ENCODE data around the gene USP6NL. TPM values are rescaled to one million over a fixed set of nuclear protein-coding genes. Genes with fewer than 3 reads are reported as not detected.

The USP6NL gene
- total and polyA plus RNA-seq, 3 experiments from 2014 or later = 1.3 to 3.2 (median 1.9) TPM

GRCh38 chr10:11430421-11431215 is 180.8 kb downstream of the USP6NL start:
- Mint-ChIP-seq H3K27ac (no peak overlapping the region), H3K4me3 (no peak overlapping the region), H3K4me1 (peaks cover 8 to 9% (median 8%) of the 10 kb centered on the region in 3 donors), H3K9me3 (peaks cover 0 to 9% (median 6%) of the 10 kb centered on the region in 5 donors), H3K36me3 (peaks cover 0 to 29% (median 3%) of the 10 kb centered on the region in 3 donors), H3K27me3 (peaks cover 0 to 3% of the 10 kb centered on the region in 2 donors)
- H3K4me1 ChIP-seq (ENCODE audit: insufficient read depth, low read length) = peaks cover 4% of the 10 kb centered on the region
- H3K9me3 ChIP-seq (ENCODE audit: low read length) = peaks cover 7% of the 10 kb centered on the region
- no peaks in the 10 kb centered on the region for H3K36me3 ChIP-seq (ENCODE audit: insufficient read depth, low read length)
- no peak overlapping the region for H3K4me3 ChIP-seq (ENCODE audit: low read length)
- CTCF ChIA-PET = no interaction called here
- no peak for DNase-seq
- POLR2A ChIA-PET = no interaction called here
- H3K27me3 ChIP-seq (ENCODE audit: insufficient read depth, low read length, poor library complexity, severe bottlenecking) = no peaks in the 10 kb centered on the region
- H3K27ac ChIP-seq (ENCODE audit: low read depth, low read length) = no peak overlapping the region

GRCh38 chr10:11429439-11430052 is 181.9 kb downstream of the USP6NL start:
- Mint-ChIP-seq H3K9me3 (peaks cover 0 to 9% (median 6%) of the 10 kb centered on the region in 5 donors), H3K36me3 (peaks cover 0 to 30% (median 3%) of the 10 kb centered on the region in 3 donors), H3K4me3 (no peak overlapping the region), H3K4me1 (peaks cover 15 to 19% (median 18%) of the 10 kb centered on the region in 3 donors), H3K27me3 (peaks cover 0 to 3% of the 10 kb centered on the region in 2 donors), H3K27ac (no peak overlapping the region)
- CTCF ChIA-PET = no interaction called here
- H3K9me3 ChIP-seq (ENCODE audit: low read length) = peaks cover 7% of the 10 kb centered on the region
- H3K36me3 ChIP-seq (ENCODE audit: insufficient read depth, low read length) = no peaks in the 10 kb centered on the region
- DNase-seq = no peak
- POLR2A ChIA-PET = no interaction called here
- H3K4me1 ChIP-seq (ENCODE audit: insufficient read depth, low read length) = peaks cover 9% of the 10 kb centered on the region
- H3K27ac ChIP-seq (ENCODE audit: low read depth, low read length) = no peak overlapping the region
- H3K4me3 ChIP-seq (ENCODE audit: low read length) = no peak overlapping the region
- no peaks in the 10 kb centered on the region for H3K27me3 ChIP-seq (ENCODE audit: insufficient read depth, low read length, poor library complexity, severe bottlenecking)

GRCh38 chr10:11425676-11426075 is 185.8 kb downstream of the USP6NL start:
- H3K4me3 Mint-ChIP-seq = peak overlapping the region in 2 of 7 donors; percentile 6 to 42
- H3K27ac Mint-ChIP-seq = peak overlapping the region; percentile 4 to 64 (median 38)
- CTCF ChIA-PET = interaction anchor here (1.3 kb wide), 1 partner anchor 332 kb away, joined by 3 read pairs; no protein-coding TSS in a partner anchor
- peaks cover 5 to 24% (median 21%) of the 10 kb centered on the region in 5 donors for H3K9me3 Mint-ChIP-seq
- peaks cover 7% of the 10 kb centered on the region for H3K9me3 ChIP-seq (ENCODE audit: low read length)
- H3K27me3 ChIP-seq (ENCODE audit: insufficient read depth, low read length, poor library complexity, severe bottlenecking) = no peaks in the 10 kb centered on the region
- no peaks in the 10 kb centered on the region for H3K36me3 ChIP-seq (ENCODE audit: insufficient read depth, low read length)
- peaks cover 9% of the 10 kb centered on the region for H3K4me1 ChIP-seq (ENCODE audit: insufficient read depth, low read length)
- H3K4me3 ChIP-seq (ENCODE audit: low read length) = no peak overlapping the region
- POLR2A ChIA-PET = no interaction called here
- H3K27me3 Mint-ChIP-seq = peaks cover 0 to 3% of the 10 kb centered on the region in 2 donors
- H3K4me1 Mint-ChIP-seq = peaks cover 18 to 23% (median 22%) of the 10 kb centered on the region in 3 donors
- H3K36me3 Mint-ChIP-seq = peaks cover 0 to 51% (median 3%) of the 10 kb centered on the region in 3 donors
- peak in 1 of 5 donors; percentile 6 for DNase-seq
- no peak overlapping the region for H3K27ac ChIP-seq (ENCODE audit: low read depth, low read length)

- Histone ChIP-seq H3K4me3 (ENCODE audit: low read length) (no peak overlapping the region), H3K27me3 (ENCODE audit: insufficient read depth, low read length, poor library complexity, severe bottlenecking) (no peaks in the 10 kb centered on the region), H3K9me3 (ENCODE audit: low read length) (peaks cover 7% of the 10 kb centered on the region), H3K36me3 (ENCODE audit: insufficient read depth, low read length) (no peaks in the 10 kb centered on the region), H3K27ac (ENCODE audit: low read depth, low read length) (no peak overlapping the region), H3K4me1 (ENCODE audit: insufficient read depth, low read length) (peaks cover 9% of the 10 kb centered on the region)
- H3K27me3 Mint-ChIP-seq = peaks cover 0 to 3% of the 10 kb centered on the region in 2 donors
- ChIA-PET CTCF (no interaction called here), POLR2A (no interaction called here)
- peak overlapping the region in 4 of 8 donors; percentile 12 to 42 (median 28) for H3K27ac Mint-ChIP-seq
- peaks cover 6 to 27% (median 22%) of the 10 kb centered on the region in 5 donors for H3K9me3 Mint-ChIP-seq
- peaks cover 0 to 54% (median 3%) of the 10 kb centered on the region in 3 donors for H3K36me3 Mint-ChIP-seq
- peaks cover 18 to 23% (median 22%) of the 10 kb centered on the region in 3 donors for H3K4me1 Mint-ChIP-seq
- no peak for DNase-seq
- no peak overlapping the region for H3K4me3 Mint-ChIP-seq
These were observed 186.2 kb downstream of the USP6NL start for GRCh38 chr10:11425296-11425610.

GRCh38 chr10:11424456-11425295 is 186.8 kb downstream of the USP6NL start:
- Mint-ChIP-seq H3K27ac (peak overlapping the region in 6 of 8 donors; percentile 23 to 87 (median 32)), H3K4me1 (peaks cover 18 to 23% (median 22%) of the 10 kb centered on the region in 3 donors), H3K27me3 (peaks cover 0 to 3% of the 10 kb centered on the region in 2 donors), H3K4me3 (no peak overlapping the region), H3K9me3 (peaks cover 11 to 33% (median 24%) of the 10 kb centered on the region in 5 donors), H3K36me3 (peaks cover 0 to 58% (median 3%) of the 10 kb centered on the region in 3 donors)
- Histone ChIP-seq H3K27me3 (ENCODE audit: insufficient read depth, low read length, poor library complexity, severe bottlenecking) (no peaks in the 10 kb centered on the region), H3K4me3 (ENCODE audit: low read length) (no peak overlapping the region), H3K36me3 (ENCODE audit: insufficient read depth, low read length) (no peaks in the 10 kb centered on the region), H3K9me3 (ENCODE audit: low read length) (peaks cover 7% of the 10 kb centered on the region), H3K4me1 (ENCODE audit: insufficient read depth, low read length) (peaks cover 9% of the 10 kb centered on the region), H3K27ac (ENCODE audit: low read depth, low read length) (no peak overlapping the region)
- POLR2A ChIA-PET = no interaction called here
- DNase-seq = no peak
- CTCF ChIA-PET = no interaction called here

- peaks cover 3 to 6% of the 10 kb centered on the region in 2 donors for H3K27me3 Mint-ChIP-seq
- H3K4me3 ChIP-seq (ENCODE audit: low read length) = no peak overlapping the region
- CTCF ChIA-PET = no interaction called here
- peaks cover 2 to 36% (median 4%) of the 10 kb centered on the region in 3 donors for H3K36me3 Mint-ChIP-seq
- no peaks in the 10 kb centered on the region for H3K4me1 ChIP-seq (ENCODE audit: insufficient read depth, low read length)
- H3K9me3 ChIP-seq (ENCODE audit: low read length) = no peaks in the 10 kb centered on the region
- no peak overlapping the region for H3K27ac Mint-ChIP-seq
- POLR2A ChIA-PET = no interaction called here
- H3K36me3 ChIP-seq (ENCODE audit: insufficient read depth, low read length) = no peaks in the 10 kb centered on the region
- H3K9me3 Mint-ChIP-seq = peaks cover 20 to 35% (median 25%) of the 10 kb centered on the region in 5 donors
- no peak for DNase-seq
- peaks cover 0 to 3% (median 2%) of the 10 kb centered on the region in 3 donors for H3K4me1 Mint-ChIP-seq
- H3K27ac ChIP-seq (ENCODE audit: low read depth, low read length) = no peak overlapping the region
- H3K27me3 ChIP-seq (ENCODE audit: insufficient read depth, low read length, poor library complexity, severe bottlenecking) = no peaks in the 10 kb centered on the region
- H3K4me3 Mint-ChIP-seq = no peak overlapping the region
These were observed 194.5 kb downstream of the USP6NL start for GRCh38 chr10:11416974-11417373.

- CTCF ChIA-PET = no interaction called here
- peaks cover 2 to 21% (median 4%) of the 10 kb centered on the region in 3 donors for H3K36me3 Mint-ChIP-seq
- no peak overlapping the region for H3K4me3 ChIP-seq (ENCODE audit: low read length)
These were observed 196.4 kb downstream of the USP6NL start for GRCh38 chr10:11415095-11415494.

More at GRCh38 chr10:11415095-11415494, 196.4 kb downstream of the USP6NL start:
- H3K27ac Mint-ChIP-seq = peak overlapping the region in 1 of 8 donors; percentile 50
- Histone ChIP-seq H3K27ac (ENCODE audit: low read depth, low read length) (no peak overlapping the region), H3K9me3 (ENCODE audit: low read length) (no peaks in the 10 kb centered on the region), H3K36me3 (ENCODE audit: insufficient read depth, low read length) (no peaks in the 10 kb centered on the region), H3K4me1 (ENCODE audit: insufficient read depth, low read length) (no peaks in the 10 kb centered on the region), H3K27me3 (ENCODE audit: insufficient read depth, low read length, poor library complexity, severe bottlenecking) (no peaks in the 10 kb centered on the region)
- H3K4me3 Mint-ChIP-seq = no peak overlapping the region
- H3K4me1 Mint-ChIP-seq = peaks cover 2 to 3% (median 3%) of the 10 kb centered on the region in 3 donors
- DNase-seq = no peak
- POLR2A ChIA-PET = no interaction called here
- peaks cover 5 to 25% (median 20%) of the 10 kb centered on the region in 5 donors for H3K9me3 Mint-ChIP-seq
- H3K27me3 Mint-ChIP-seq = peaks cover 3 to 6% of the 10 kb centered on the region in 2 donors

Measured in CD8-positive, alpha-beta memory T cell (primary cell).